Measurements from ENCODE around the gene VAPA. TPM values are rescaled to one million over a fixed set of nuclear protein-coding genes. Genes with fewer than 3 reads are reported as not detected.
"Not testable (repeated sequence)": the region's sequence is repeated elsewhere in the genome, so short reads cannot be mapped to it uniquely, and the experiment has no call there.

Gene VAPA
- total and polyA plus RNA-seq, 7 donors, result 181 to 336 (median 263) TPM

GRCh38 chr18:9900699-9901098 is 13.1 kb upstream of the VAPA start:
- no peak for TF ChIP-seq CTCF (IDR thresholded peaks at IDR 0.05)
- no peak for TF ChIP-seq POLR2A (IDR thresholded peaks at IDR 0.05)
- TF ChIP-seq POLR2AphosphoS5 (IDR thresholded peaks at IDR 0.05), result no peak
- no peak for TF ChIP-seq EP300 (IDR thresholded peaks at IDR 0.05)
- intact Hi-C loops (cut with DNase I), result no loop called here

GRCh38 chr18:9901377-9901776 is 12.4 kb upstream of the VAPA start:
- Histone ChIP-seq H3K4me3 (no peak overlapping the region), H3K36me3 (no peaks in the 10 kb centered on the region), H3K9me3 (no peaks in the 10 kb centered on the region), H3K27me3 (no peaks in the 10 kb centered on the region), H3K27ac (no peak overlapping the region), H3K4me1 (no peaks in the 10 kb centered on the region)
- TF ChIP-seq EP300 (IDR thresholded peaks at IDR 0.05) (no peak), POLR2A (IDR thresholded peaks at IDR 0.05) (no peak), CTCF (IDR thresholded peaks at IDR 0.05) (no peak), POLR2AphosphoS5 (IDR thresholded peaks at IDR 0.05) (no peak)
- no peak for DNase-seq
- WGBS, 2 donors, result 89 to 92% methylated on average over 3 of the region's 3 CpGs
- intact Hi-C loops (cut with DNase I), result no loop called here

More at GRCh38 chr18:9900699-9901098, 13.1 kb upstream of the VAPA start:
- WGBS, 2 donors, result 93 to 94% methylated on average over 7 of the region's 7 CpGs
- Histone ChIP-seq H3K9me3 (no peaks in the 10 kb centered on the region), H3K27me3 (no peaks in the 10 kb centered on the region), H3K4me3 (no peak overlapping the region), H3K36me3 (no peaks in the 10 kb centered on the region), H3K27ac (no peak overlapping the region), H3K4me1 (no peaks in the 10 kb centered on the region)
- no peak for DNase-seq

- H3K4me1 ChIP-seq; H3K4me3 ChIP-seq; DNase-seq; H3K27me3 ChIP-seq; H3K27ac ChIP-seq; intact Hi-C loops (cut with DNase I); H3K9me3 ChIP-seq; H3K36me3 ChIP-seq: not testable (repeated sequence)
- WGBS, 2 donors, result 94 to 95% methylated on average over 14 of the region's 14 CpGs
These were observed 11.6 kb upstream of the VAPA start for GRCh38 chr18:9902264-9902663.

- WGBS, 2 donors, result 83 to 84% methylated on average over 10 of the region's 10 CpGs
- DNase-seq, result no peak
- Histone ChIP-seq H3K4me3 (no peak overlapping the region), H3K9me3 (no peaks in the 10 kb centered on the region), H3K27ac (no peak overlapping the region), H3K27me3 (no peaks in the 10 kb centered on the region), H3K36me3 (no peaks in the 10 kb centered on the region), H3K4me1 (no peaks in the 10 kb centered on the region)
- intact Hi-C loops (cut with DNase I), result no loop called here
- no peak for TF ChIP-seq CTCF (IDR thresholded peaks at IDR 0.05)
- TF ChIP-seq POLR2A (IDR thresholded peaks at IDR 0.05), result no peak
- no peak for TF ChIP-seq POLR2AphosphoS5 (IDR thresholded peaks at IDR 0.05)
- no peak for TF ChIP-seq EP300 (IDR thresholded peaks at IDR 0.05)
These were observed 11.0 kb upstream of the VAPA start for GRCh38 chr18:9902832-9903231.

GRCh38 chr18:9905401-9905922 is 8.4 kb upstream of the VAPA start:
- TF ChIP-seq POLR2AphosphoS5 (IDR thresholded peaks at IDR 0.05) (no peak), POLR2A (IDR thresholded peaks at IDR 0.05) (no peak), CTCF (IDR thresholded peaks at IDR 0.05) (no peak), EP300 (IDR thresholded peaks at IDR 0.05) (no peak)
- intact Hi-C loops (cut with DNase I), result no loop called here
- Histone ChIP-seq H3K27ac (no peak overlapping the region), H3K4me1 (no peaks in the 10 kb centered on the region), H3K9me3 (no peaks in the 10 kb centered on the region), H3K36me3 (no peaks in the 10 kb centered on the region), H3K4me3 (no peak overlapping the region), H3K27me3 (no peaks in the 10 kb centered on the region)
- 82 to 87% methylated on average over 5 of the region's 5 CpGs for WGBS, 2 donors
- DNase-seq, result no peak

Data from sigmoid colon (tissue), 7 donors.